Loucy (cell line): ENCODE results near the gene STAU1.
"Not testable (repeated sequence)": the region's sequence is repeated elsewhere in the genome, so short reads cannot be mapped to it uniquely, and the experiment has no call there.

Source experiments
- H2AFZ ChIP-seq: fragments of 200-600 bp; sonication (generic); 2 replicates; pipeline ENCODE4 v1.6.0; 2016; ENCODE audit warnings: antibody characterized with exemption, mild to moderate bottlenecking, low read length, moderate library complexity
- H3F3A ChIP-seq: fragments of 200-600 bp; 2 replicates; pipeline ENCODE4 v1.6.0; 2016; ENCODE audit warnings: antibody characterized with exemption, low read depth, mild to moderate bottlenecking
- H3K27me3 ChIP-seq: fragments of 200-600 bp; sonication (generic); 2 replicates; pipeline ENCODE4 v1.6.1; 2014; ENCODE audit warnings: low read length, mild to moderate bottlenecking; ENCODE audit not compliant: insufficient read depth, poor library complexity, severe bottlenecking
- H3K36me3 ChIP-seq: fragments of 200-600 bp; sonication (generic); 2 replicates; pipeline ENCODE4 v1.6.1; 2016; ENCODE audit warnings: low read length; ENCODE audit not compliant: insufficient read depth
- H3K4me1 ChIP-seq: fragments of 200-600 bp; sonication (generic); 2 replicates; pipeline ENCODE4 v1.5.1; 2014; ENCODE audit warnings: low read length, mild to moderate bottlenecking; ENCODE audit not compliant: insufficient read depth, poor library complexity, severe bottlenecking
- H3K4me2 ChIP-seq: fragments of 200-600 bp; sonication (generic); 2 replicates; pipeline ENCODE4 v1.6.0; 2014; ENCODE audit warnings: antibody characterized with exemption, low read length, low read depth, mild to moderate bottlenecking; ENCODE audit not compliant: poor library complexity, severe bottlenecking
- H3K4me3 ChIP-seq: fragments of 200-600 bp; sonication (generic); 2 replicates; pipeline ENCODE4 v1.5.1; 2014; ENCODE audit warnings: low read length, mild to moderate bottlenecking, mixed read lengths; ENCODE audit not compliant: poor library complexity, severe bottlenecking
- H3K79me2 ChIP-seq: fragments of 200-600 bp; sonication (generic); 2 replicates; pipeline ENCODE4 v1.6.1; 2014; ENCODE audit warnings: low read length; ENCODE audit not compliant: insufficient read depth
- H3K9ac ChIP-seq: fragments of 200-600 bp; sonication (generic); 2 replicates; pipeline ENCODE4 v1.6.0; 2014; ENCODE audit warnings: mild to moderate bottlenecking, low read depth, low read length, moderate library complexity; ENCODE audit not compliant: poor library complexity, severe bottlenecking
- H3K9me2 ChIP-seq: fragments of 200-600 bp; sonication (generic); replicated peaks from 2 replicates; pipeline ENCODE4 v1.6.1; 2016; ENCODE audit warnings: low read depth, low read length, mixed read lengths
- H3K9me3 ChIP-seq: fragments of 200-600 bp; sonication (generic); 2 replicates; pipeline ENCODE4 v1.6.1; 2014; ENCODE audit warnings: mild to moderate bottlenecking, antibody characterized with exemption, low read length, low read depth; ENCODE audit not compliant: insufficient read depth
- H4K20me1 ChIP-seq: fragments of 200-600 bp; sonication (generic); 2 replicates; pipeline ENCODE4 v1.6.0; 2014; ENCODE audit warnings: antibody characterized with exemption, low read length, mild to moderate bottlenecking; ENCODE audit not compliant: insufficient read depth, poor library complexity, severe bottlenecking
- CTCF ChIP-seq: fragments of 200-600 bp; sonication (generic); conservative IDR thresholded peaks from 2 replicates; pipeline ENCODE4 v1.5.1; 2014; ENCODE audit warnings: mild to moderate bottlenecking, antibody characterized with exemption, low read length
- EZH2phosphoT487 ChIP-seq: fragments of 200-600 bp; IDR thresholded peaks from 2 replicates; pipeline ENCODE4 v1.6.1; 2018; ENCODE audit warnings: antibody characterized with exemption, mild to moderate bottlenecking, moderate library complexity, borderline replicate concordance

Gene STAU1

GRCh38 chr20:49186535-49187329, 1.4 kb downstream of the STAU1 start:
- Histone ChIP-seq H3K4me1 (peaks cover 43% of the 10 kb centered on the region), H3F3A (peaks cover 3% of the 10 kb centered on the region; the same call in 1 of the 2 replicates), H3K9ac (peak overlapping the region; percentile 69), H3K9me3 (no peaks in the 10 kb centered on the region), H4K20me1 (peaks cover 52% of the 10 kb centered on the region), H3K4me3 (peak overlapping the region; percentile 85), H3K9me2 (no peaks in the 10 kb centered on the region), H3K79me2 (peaks cover 64% of the 10 kb centered on the region), H2AFZ (0 out of 2 replicates have a peak overlapping the region, but pooled peaks have one; percentile 2), H3K4me2 (peak overlapping the region; percentile 87), H3K36me3 (no peaks in the 10 kb centered on the region), H3K27me3 (no peaks in the 10 kb centered on the region)
- no peak for TF ChIP-seq EZH2phosphoT487
- TF ChIP-seq CTCF: no peak

GRCh38 chr20:49185071-49185761, 2.9 kb downstream of the STAU1 start:
- Histone ChIP-seq H3K36me3 (no peaks in the 10 kb centered on the region), H3K4me2 (peak overlapping the region; percentile 87), H3K79me2 (peaks cover 79% of the 10 kb centered on the region), H4K20me1 (peaks cover 66% of the 10 kb centered on the region), H3K4me3 (peak overlapping the region; percentile 85), H3K9me2 (no peaks in the 10 kb centered on the region), H3K9me3 (no peaks in the 10 kb centered on the region), H3K9ac (peak overlapping the region; percentile 69), H2AFZ (no peak overlapping the region), H3K4me1 (peaks cover 55% of the 10 kb centered on the region), H3F3A (peaks cover 3% of the 10 kb centered on the region; the same call in 1 of the 2 replicates), H3K27me3 (no peaks in the 10 kb centered on the region)
- TF ChIP-seq CTCF: no peak
- TF ChIP-seq EZH2phosphoT487: no peak

GRCh38 chr20:49184691-49185070, 3.5 kb downstream of the STAU1 start:
- peaks cover 70% of the 10 kb centered on the region for H4K20me1 ChIP-seq
- peak overlapping the region; percentile 87 for H3K4me2 ChIP-seq

GRCh38 chr20:49184084-49184501, 4.0 kb downstream of the STAU1 start:
- Histone ChIP-seq H3K4me3 (peak overlapping the region; percentile 85), H3K4me2 (peak overlapping the region; percentile 87), H4K20me1 (peaks cover 76% of the 10 kb centered on the region), H3K79me2 (peaks cover 90% of the 10 kb centered on the region), H3K4me1 (peaks cover 65% of the 10 kb centered on the region), H3K9ac (peak overlapping the region; percentile 69)
- not testable (repeated sequence) for H3K9me3 ChIP-seq, H2AFZ ChIP-seq, H3F3A ChIP-seq, H3K36me3 ChIP-seq, H3K27me3 ChIP-seq, H3K9me2 ChIP-seq

More at GRCh38 chr20:49184691-49185070, 3.5 kb downstream of the STAU1 start:
- Histone ChIP-seq H3K9ac (peak overlapping the region; percentile 69), H3K36me3 (no peaks in the 10 kb centered on the region), H3K79me2 (peaks cover 84% of the 10 kb centered on the region), H3K4me3 (peak overlapping the region; percentile 85), H3K9me2 (no peaks in the 10 kb centered on the region), H3K4me1 (peaks cover 60% of the 10 kb centered on the region), H3K9me3 (no peaks in the 10 kb centered on the region), H3F3A (peaks cover 3% of the 10 kb centered on the region; the same call in 1 of the 2 replicates), H2AFZ (no peak overlapping the region), H3K27me3 (no peaks in the 10 kb centered on the region)
- no peak for TF ChIP-seq EZH2phosphoT487
- no peak for TF ChIP-seq CTCF
